ENCODE data around the gene CEP192.

DNA sequence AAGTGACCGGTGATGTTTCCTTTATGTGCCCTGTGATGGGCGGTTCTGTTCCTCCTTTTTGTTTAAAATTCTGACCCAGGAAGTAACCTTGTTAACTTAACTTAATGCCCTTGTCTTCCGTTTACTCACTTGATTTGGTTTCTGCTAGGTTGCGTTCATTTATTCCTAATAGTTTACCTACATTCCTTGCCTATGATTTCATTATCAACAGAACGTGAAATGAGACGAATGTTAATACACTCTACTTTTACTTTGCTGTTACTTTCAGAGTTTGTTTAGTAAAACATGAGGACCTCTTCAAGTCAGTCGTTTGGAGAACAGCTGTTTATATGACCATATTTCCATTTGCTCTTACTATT, 638 bp downstream of the CEP192 start:
- TF ChIP-seq POLR2A (IDR thresholded peaks at IDR 0.05), result no peak
- TF ChIP-seq, protein P1, sequence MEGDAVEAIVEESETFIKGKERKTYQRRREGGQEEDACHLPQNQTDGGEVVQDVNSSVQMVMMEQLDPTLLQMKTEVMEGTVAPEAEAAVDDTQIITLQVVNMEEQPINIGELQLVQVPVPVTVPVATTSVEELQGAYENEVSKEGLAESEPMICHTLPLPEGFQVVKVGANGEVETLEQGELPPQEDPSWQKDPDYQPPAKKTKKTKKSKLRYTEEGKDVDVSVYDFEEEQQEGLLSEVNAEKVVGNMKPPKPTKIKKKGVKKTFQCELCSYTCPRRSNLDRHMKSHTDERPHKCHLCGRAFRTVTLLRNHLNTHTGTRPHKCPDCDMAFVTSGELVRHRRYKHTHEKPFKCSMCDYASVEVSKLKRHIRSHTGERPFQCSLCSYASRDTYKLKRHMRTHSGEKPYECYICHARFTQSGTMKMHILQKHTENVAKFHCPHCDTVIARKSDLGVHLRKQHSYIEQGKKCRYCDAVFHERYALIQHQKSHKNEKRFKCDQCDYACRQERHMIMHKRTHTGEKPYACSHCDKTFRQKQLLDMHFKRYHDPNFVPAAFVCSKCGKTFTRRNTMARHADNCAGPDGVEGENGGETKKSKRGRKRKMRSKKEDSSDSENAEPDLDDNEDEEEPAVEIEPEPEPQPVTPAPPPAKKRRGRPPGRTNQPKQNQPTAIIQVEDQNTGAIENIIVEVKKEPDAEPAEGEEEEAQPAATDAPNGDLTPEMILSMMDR (IDR thresholded peaks at IDR 0.05), result no peak

Data from breast epithelium (tissue), 3 donors.